HCT116 (cell line): ENCODE data around the gene PRR5L. TPM values are rescaled to one million over a fixed set of nuclear protein-coding genes. Genes with fewer than 3 reads are reported as not detected.

Experiments
- ATAC-seq: fragments of 200-7000 bp; cut with Tn5 transposase; 2 replicates; pipeline ENCODE4 v1.9.1; 2020; ENCODE audit warnings: mild to moderate bottlenecking, moderate library complexity
- BruUV-seq: library from RNA; stranded (reverse); fragments of 400-500 nt; replicated peaks from 2 replicates; lab custom pipeline; 2021; lab: Mats Ljungman, UMichigan
- CTCF ChIA-PET: fragments of 300-600 bp; sonication (Branson Sonifier 250); formaldehyde crosslinking; loops from one replicate; lab custom pipeline; 2021; ENCODE audit warnings: antibody characterized with exemption; lab: Charles Lee
- POLR2A ChIA-PET: fragments of 300-600, 350-600 bp; sonication (Branson Sonifier 250); formaldehyde crosslinking; loops from one replicate; lab custom pipeline; 2021; ENCODE audit warnings: antibody characterized with exemption; lab: Charles Lee
- RAD21 ChIA-PET, 2 experiments: fragments of 300-600 bp; sonication (Branson Sonifier 250); formaldehyde crosslinking; loops; one replicate each; lab custom pipeline; 2023; ENCODE audit warnings: low total read pairs in 2 of 2; ENCODE audit not compliant: uncharacterized antibody in 2 of 2, unreplicated experiment in 2 of 2, low non-redundant PET in 1 of 2; lab: Charles Lee
- DNase-seq: peaks from one replicate; pipeline ENCODE4 v3.0.0-alpha.2; 2010; ENCODE audit warnings: low read depth, low spot score
- H2AFZ ChIP-seq: fragments of 200-600 bp; shearing (Covaris generic), sonication (generic); 2 replicates; pipeline ENCODE4 v1.6.1; 2017; ENCODE audit warnings: low read depth, mixed run types, mixed read lengths, antibody characterized with exemption, low read length; ENCODE audit not compliant: poor library complexity, severe bottlenecking
- H3K27ac ChIP-seq: 2 replicates; pipeline ENCODE4 v1.5.1; 2012; ENCODE audit warnings: low read depth, low read length
- H3K27me3 ChIP-seq: fragments of 200-600 bp; sonication (generic); 2 replicates; pipeline ENCODE4 v1.6.1; 2016; ENCODE audit warnings: mixed run types, low read length, mixed read lengths; ENCODE audit not compliant: insufficient read depth
- H3K36me3 ChIP-seq, 2 experiments: fragments of 200-500 bp in 1 of 2; fragments of 200-600 bp in 1 of 2; sonication (Bioruptor generic) in 1 of 2; sonication (generic) in 1 of 2; 2 replicates each; pipeline versions ENCODE4 v1.5.1 to v1.6.1; 2014 to 2016; ENCODE audit warnings: low read length in 2 of 2, inconsistent platforms in 1 of 2, mixed read lengths in 1 of 2, mixed run types in 1 of 2; ENCODE audit not compliant: insufficient read depth in 2 of 2, control insufficient read depth in 1 of 2
- H3K4me1 ChIP-seq, 2 experiments: fragments of 200-600 bp in 1 of 2; sonication (generic) in 1 of 2; 2 replicates each; pipeline versions ENCODE4 v1.5.1 to v1.6.1; 2012 to 2017; ENCODE audit warnings: low read length in 2 of 2, inconsistent platforms in 1 of 2, mild to moderate bottlenecking in 1 of 2, mixed read lengths in 1 of 2, mixed run types in 1 of 2, moderate library complexity in 1 of 2; ENCODE audit not compliant: insufficient read depth in 2 of 2, control insufficient read depth in 1 of 2
- H3K4me2 ChIP-seq: fragments of 200-600 bp; sonication (generic); 2 replicates; pipeline ENCODE4 v1.6.1; 2017; ENCODE audit warnings: mixed run types, low read length, mixed read lengths
- H3K4me3 ChIP-seq, 2 experiments: fragments of 200-600 bp in 1 of 2; sonication (generic) in 1 of 2; replicated peaks in 1 of 2; 2 replicates each; pipeline ENCODE4 v1.5.1; 2011 to 2016; ENCODE audit warnings: low read length in 2 of 2, control low read depth in 1 of 2, low read depth in 1 of 2, mild to moderate bottlenecking in 1 of 2, mixed read lengths in 1 of 2, mixed run types in 1 of 2
- H3K79me2 ChIP-seq: fragments of 200-600 bp; sonication (generic); 2 replicates; pipeline ENCODE4 v1.6.1; 2017; ENCODE audit warnings: mild to moderate bottlenecking, mixed run types, low read length, moderate library complexity, mixed read lengths; ENCODE audit not compliant: insufficient read depth
- H3K9ac ChIP-seq: fragments of 200-600 bp; sonication (generic); 2 replicates; pipeline ENCODE4 v1.6.1; 2016; ENCODE audit warnings: low read length, mixed read lengths
- H3K9me2 ChIP-seq: fragments of 200-600 bp; sonication (generic), shearing (Covaris generic); 2 replicates; pipeline ENCODE4 v1.6.1; 2017; ENCODE audit warnings: mixed run types, mild to moderate bottlenecking, moderate library complexity; ENCODE audit not compliant: insufficient read depth
- H3K9me3 ChIP-seq, 2 experiments: fragments of 200-500 bp in 1 of 2; fragments of 200-600 bp in 1 of 2; sonication (Bioruptor generic) in 1 of 2; sonication (generic) in 1 of 2; 2 replicates each; pipeline ENCODE4 v1.6.1; 2014 to 2017; ENCODE audit warnings: low read length in 2 of 2, mixed read lengths in 2 of 2, inconsistent platforms in 1 of 2, low read depth in 1 of 2, mild to moderate bottlenecking in 1 of 2, mixed run types in 1 of 2, moderate library complexity in 1 of 2; ENCODE audit not compliant: control insufficient read depth in 1 of 2, insufficient read depth in 1 of 2
- H4K20me1 ChIP-seq: fragments of 200-600 bp; sonication (generic), shearing (Covaris generic); 2 replicates; pipeline ENCODE4 v1.6.1; 2017; ENCODE audit warnings: mixed run types, mild to moderate bottlenecking, moderate library complexity; ENCODE audit not compliant: insufficient read depth
- ATF3 ChIP-seq: IDR thresholded peaks from 2 replicates; pipeline ENCODE4 v1.6.1; 2012
- CBX3 ChIP-seq: IDR thresholded peaks from 2 replicates; pipeline ENCODE4 v1.6.1; 2012; ENCODE audit warnings: low read depth
- CEBPB ChIP-seq: IDR thresholded peaks from 2 replicates; pipeline ENCODE4 v1.6.1; 2012; ENCODE audit warnings: low read depth
- CTCF ChIP-seq, 3 experiments: fragments of 200-600 bp in 1 of 3; sonication (generic) in 1 of 3; IDR thresholded peaks in 2 of 3; conservative IDR thresholded peaks in 1 of 3; 2 replicates each; pipeline ENCODE4 v1.5.1; 2012 to 2017; ENCODE audit warnings: low read depth in 2 of 3, low read length in 2 of 3, antibody characterized with exemption in 1 of 3, borderline replicate concordance in 1 of 3, control low read depth in 1 of 3, mild to moderate bottlenecking in 1 of 3, mixed read lengths in 1 of 3, mixed run types in 1 of 3, moderate library complexity in 1 of 3; ENCODE audit not compliant: insufficient read depth in 1 of 3
- EGR1 ChIP-seq: IDR thresholded peaks from 2 replicates; pipeline ENCODE4 v1.6.1; 2012; ENCODE audit warnings: low read depth
- ELF1 ChIP-seq: IDR thresholded peaks from 2 replicates; pipeline ENCODE4 v1.6.1; 2012; ENCODE audit warnings: low read depth, borderline replicate concordance
- EZH2phosphoT487 ChIP-seq: fragments of 200-600 bp; IDR thresholded peaks from 2 replicates; pipeline ENCODE4 v1.6.1; 2018; ENCODE audit warnings: antibody characterized with exemption, borderline replicate concordance
- JUND ChIP-seq: IDR thresholded peaks from 2 replicates; pipeline ENCODE4 v1.6.1; 2012
- MAX ChIP-seq: IDR thresholded peaks from 2 replicates; pipeline ENCODE4 v1.6.1; 2012
- POLR2A ChIP-seq: IDR thresholded peaks from 2 replicates; pipeline ENCODE4 v1.7.0; 2011; ENCODE audit warnings: borderline replicate concordance; ENCODE audit not compliant: insufficient read depth, insufficient read length; ENCODE audit errors: extremely low read depth
- RAD21 ChIP-seq: IDR thresholded peaks from 2 replicates; pipeline ENCODE4 v1.6.1; 2012; ENCODE audit warnings: low read depth, mild to moderate bottlenecking
- REST ChIP-seq: IDR thresholded peaks from 2 replicates; pipeline ENCODE4 v1.6.1; 2012; ENCODE audit warnings: low read depth
- SIN3A ChIP-seq: IDR thresholded peaks from 2 replicates; pipeline ENCODE4 v1.6.1; 2012; ENCODE audit warnings: low read depth
- SRF ChIP-seq: IDR thresholded peaks from 2 replicates; pipeline ENCODE4 v1.6.1; 2012; ENCODE audit warnings: low read depth
- TCF7L2 ChIP-seq: IDR thresholded peaks from 2 replicates; pipeline ENCODE4 v1.7.0; 2011; ENCODE audit warnings: borderline replicate concordance, inconsistent platforms; ENCODE audit not compliant: insufficient read depth, insufficient read length; ENCODE audit errors: extremely low read depth
- ZBTB33 ChIP-seq: IDR thresholded peaks from 2 replicates; pipeline ENCODE4 v1.6.1; 2011; ENCODE audit warnings: mild to moderate bottlenecking, low read length, moderate library complexity; ENCODE audit not compliant: insufficient replicate concordance; ENCODE audit errors: extremely low read depth
- ZFX ChIP-seq: fragments of 450-650 bp; IDR thresholded peaks from 2 replicates; pipeline ENCODE4 v1.6.1; 2017
- intact Hi-C: fragments of 100-400 bp; cut with micrococcal nuclease; formaldehyde crosslinking; loops from 2 replicates; pipeline ENCODE4 v1.10.0; 2022
- total RNA-seq: library from RNA; stranded (reverse); gene quantifications from one replicate; pipeline ENCODE4 v1.2.1, GENCODE V29; 2021; ENCODE audit not compliant: unreplicated experiment

The PRR5L gene
- total RNA-seq, 1 experiment from 2014 or later, result 0.47 TPM

- TF ChIP-seq REST (no peak), EZH2phosphoT487 (no peak), CEBPB (peak; percentile 34; the same call in 1 of the 2 replicates), ATF3 (no peak), CTCF (IDR thresholded peaks at IDR 0.05 in 2 of 3, conservative IDR thresholded peaks at IDR 0.05 in 1 of 3; ENCODE audit: borderline replicate concordance in 1 of 3, insufficient read depth in 1 of 3, low read depth in 2 of 3, low read length in 2 of 3) (no peak)
Observed at GRCh38 chr11:36289226-36289852, 6.7 kb upstream of the PRR5L start, which contains the start of gene COMMD9 (continued).

- intact Hi-C loops, result loop anchor here (1.0 to 10.0 kb wide), 3 partner anchors 186 to 332 kb away; no protein-coding TSS in a partner anchor
- no peaks in the 10 kb centered on the region for H3K9me3 ChIP-seq
- RAD21 ChIA-PET, result interaction anchor here (1.1 to 1.9 kb wide), 4 partner anchors 186 to 201 kb away, joined by 4 to 8 read pairs (median 6); no protein-coding TSS in a partner anchor
- H3K9me2 ChIP-seq, result no peaks in the 10 kb centered on the region
- no peak overlapping the region for H3K4me2 ChIP-seq
- H3K27ac ChIP-seq, result no peak overlapping the region
- POLR2A ChIA-PET, result interaction anchor here (1.1 kb wide), 1 partner anchor 188 kb away, joined by 3 read pairs; no protein-coding TSS in a partner anchor
- peak; percentile 26 for DNase-seq
- H2AFZ ChIP-seq, result no peak overlapping the region
- no peak overlapping the region for H3K4me3 ChIP-seq
- ATAC-seq, result no peak
- no TSS peak for BruUV-seq
- no peaks in the 10 kb centered on the region for H3K36me3 ChIP-seq
- H3K9ac ChIP-seq, result no peak overlapping the region
- H3K79me2 ChIP-seq, result no peaks in the 10 kb centered on the region
- no peaks in the 10 kb centered on the region for H3K27me3 ChIP-seq
- no peaks in the 10 kb centered on the region for H4K20me1 ChIP-seq
- CTCF ChIA-PET, result interaction anchor here (0.6 to 5.9 kb wide), 8 partner anchors 8 to 272 kb away, joined by 3 to 76 read pairs (median 4); no protein-coding TSS in a partner anchor
- peaks cover 0 to 12% of the 10 kb centered on the region in 2 experiments; a peak in 1 of 4 replicates for H3K4me1 ChIP-seq
- TF ChIP-seq POLR2A (no peak), EZH2phosphoT487 (no peak), ZFX (no peak), MAX (no peak), JUND (no peak), CBX3 (peak; percentile 54; the same call in 1 of the 2 replicates), RAD21 (peak; percentile 76), ZBTB33 (no peak), SIN3A (no peak), ELF1 (no peak), EGR1 (no peak), SRF (no peak), TCF7L2 (no peak)
Observed at GRCh38 chr11:36292311-36292722, 3.8 kb upstream of the PRR5L start.
